Right atrium auricular region (tissue), 2 donors: ENCODE measurements around the gene GLS. TPM values are rescaled to one million over a fixed set of nuclear protein-coding genes. Genes with fewer than 3 reads are reported as not detected.

ENCODE experiments used
- DNase-seq: peaks from one replicate; pipeline ENCODE4 v3.0.0-alpha.2; 2019; ENCODE audit warnings: low spot score
- H3K27ac ChIP-seq, 2 donors: fragments of 200-600 bp; sonication (generic); 1 replicate in 1 of 2; 2 replicates in 1 of 2; pipeline ENCODE4 v1.5.1; 2016 to 2019
- H3K27me3 ChIP-seq, 2 donors: fragments of 200-600 bp; sonication (generic); one replicate each; pipeline versions ENCODE4 v1.5.1 to v1.6.0; 2017 to 2019
- H3K36me3 ChIP-seq: fragments of 200-600 bp; sonication (generic); one replicate; pipeline ENCODE4 v1.5.1; 2016
- H3K4me1 ChIP-seq, 2 donors: fragments of 200-600 bp; sonication (generic); one replicate each; pipeline versions ENCODE4 v1.5.1 to v1.6.0; 2017 to 2019
- H3K4me3 ChIP-seq, 2 donors: fragments of 200-600 bp; sonication (generic); 1 replicate in 1 of 2; 2 replicates in 1 of 2; pipeline ENCODE4 v1.5.1; 2017 to 2019; ENCODE audit warnings: mild to moderate bottlenecking in 1 of 2, moderate library complexity in 1 of 2
- H3K9me3 ChIP-seq, 2 donors: fragments of 200-600 bp; sonication (generic); one replicate each; pipeline ENCODE4 v1.5.1; 2019
- CTCF ChIP-seq, 2 donors: fragments of 200-600 bp; sonication (generic); IDR thresholded peaks; one replicate each; pipeline ENCODE4 v1.5.1; 2019; ENCODE audit warnings: antibody characterized with exemption in 2 of 2
- total RNA-seq, 2 donors: library from RNA; depleted of rRNA; stranded (reverse); fragments of >200 nt; gene quantifications; one replicate each; pipeline ENCODE4 v1.1.0, GENCODE V29; 2016

GLS gene
- 10 to 100 TPM; 53.7 to 77.2 TPM for total RNA-seq

GRCh38 chr2:190880378-190881083 lies at the start of gene GLS:
Gene GLS (plus strand): TSS chr2:190880821. CDS start chr2:190881085, 264 bp downstream.
- Histone ChIP-seq H3K27ac (peak within 1 kb of the TSS; percentile 95 to 98), H3K4me3 (peak within 1 kb of the TSS; percentile 74 to 85), H3K27me3 (no peaks in the 10 kb centered on the region), H3K4me1 (peaks cover 0 to 39% of the 10 kb centered on the region in 2 donors), H3K9me3 (no peaks in the 10 kb centered on the region), H3K36me3 (no peaks in the 10 kb centered on the region)
- DNase-seq, result peak; percentile 97
- no peak for TF ChIP-seq CTCF (IDR thresholded peaks at IDR 0.05)

GRCh38 chr2:190831941-190832340 lies 48.7 kb upstream of the GLS start:
- Histone ChIP-seq H3K4me1 (peaks cover 0 to 11% of the 10 kb centered on the region in 2 donors), H3K27ac (no peak overlapping the region), H3K9me3 (no peaks in the 10 kb centered on the region), H3K27me3 (no peaks in the 10 kb centered on the region), H3K4me3 (no peak overlapping the region), H3K36me3 (no peaks in the 10 kb centered on the region)
- no peak for DNase-seq
- no peak for TF ChIP-seq CTCF (IDR thresholded peaks at IDR 0.05)

- H3K4me1 ChIP-seq, result peaks cover 0 to 11% of the 10 kb centered on the region in 2 donors
- H3K27ac ChIP-seq, result peak overlapping the region; percentile 0 to 69
- no peaks in the 10 kb centered on the region for H3K27me3 ChIP-seq
- TF ChIP-seq CTCF (IDR thresholded peaks at IDR 0.05), result no peak
- no peaks in the 10 kb centered on the region for H3K36me3 ChIP-seq
- no peak for DNase-seq
- no peak overlapping the region for H3K4me3 ChIP-seq
- no peaks in the 10 kb centered on the region for H3K9me3 ChIP-seq
Observed at GRCh38 chr2:190834890-190835208, 45.8 kb upstream of the GLS start.

- H3K4me1 ChIP-seq, result peaks cover 0 to 11% of the 10 kb centered on the region in 2 donors
- no peaks in the 10 kb centered on the region for H3K36me3 ChIP-seq
- peak; percentile 73 for DNase-seq
- TF ChIP-seq CTCF (IDR thresholded peaks at IDR 0.05), result no peak
- no peaks in the 10 kb centered on the region for H3K27me3 ChIP-seq
- peak overlapping the region; percentile 0 to 69 for H3K27ac ChIP-seq
- H3K9me3 ChIP-seq, result no peaks in the 10 kb centered on the region
- no peak overlapping the region for H3K4me3 ChIP-seq
Observed at GRCh38 chr2:190835303-190835930, 45.2 kb upstream of the GLS start.

GRCh38 chr2:190836767-190837166 lies 43.9 kb upstream of the GLS start:
- DNase-seq, result no peak
- Histone ChIP-seq H3K36me3 (no peaks in the 10 kb centered on the region), H3K27me3 (no peaks in the 10 kb centered on the region), H3K9me3 (no peaks in the 10 kb centered on the region), H3K4me1 (peaks cover 0 to 11% of the 10 kb centered on the region in 2 donors), H3K27ac (no peak overlapping the region), H3K4me3 (no peak overlapping the region)
- no peak for TF ChIP-seq CTCF (IDR thresholded peaks at IDR 0.05)
